ENCODE data around the gene LNPEP. TPM values are rescaled to one million over a fixed set of nuclear protein-coding genes. Genes with fewer than 3 reads are reported as not detected.

The LNPEP gene
- total and polyA plus RNA-seq, 2 of the 4 experiments (the other 2 are of a cell fraction), result 3.6 to 27.4 TPM

GRCh38 chr5:96973532-96974401 lies 37.9 kb downstream of the LNPEP start:
- H3K36me3 ChIP-seq (ENCODE audit: control insufficient read depth, insufficient read depth, low read length), result no peaks in the 10 kb centered on the region
- ChIA-PET POLR2A (ENCODE audit: unreplicated experiment) (no interaction called here), CTCF (interaction anchor here (1.7 kb wide), 1 partner anchor 24 kb away, joined by 4 read pairs; no protein-coding TSS in a partner anchor)
- no peak for DNase-seq
- no peak overlapping the region for H3K27ac ChIP-seq (ENCODE audit: insufficient read depth, low read length)
- no peak overlapping the region for H2BK120ac ChIP-seq (ENCODE audit: low read depth, low read length)
- H3K4me3 ChIP-seq (ENCODE audit: insufficient read depth, low read depth, low read length), result no peak overlapping the region
- no peak overlapping the region for H4K8ac ChIP-seq (ENCODE audit: low read depth in 2 of 2, low read length in 2 of 2)
- peaks cover 29 to 32% of the 10 kb centered on the region in 2 experiments for H3K79me1 ChIP-seq (ENCODE audit: low read depth in 1 of 2, low read length in 2 of 2)
- no peak overlapping the region for H2AFZ ChIP-seq (replicated peaks; ENCODE audit: low read length, poor library complexity)
- no peak overlapping the region for H3K56ac ChIP-seq (ENCODE audit: extremely low read depth, insufficient read depth, low read length)
- H3K4ac ChIP-seq (ENCODE audit: low read depth, low read length), result no peak overlapping the region
- H3K4me2 ChIP-seq (ENCODE audit: low read depth, low read length), result no peak overlapping the region
- no peak overlapping the region for H3K23ac ChIP-seq (ENCODE audit: low read depth, low read length)
- H3K9me1 ChIP-seq (ENCODE audit: insufficient read depth, low read length), result peaks cover 13% of the 10 kb centered on the region; the same call in 1 of the 2 replicates
- H4K5ac ChIP-seq (ENCODE audit: low read depth, low read length), result no peak overlapping the region
- intact Hi-C loops (cut with micrococcal nuclease), result loop anchor here (5.0 kb wide), 1 partner anchor 389 kb away; no protein-coding TSS in a partner anchor
- TF ChIP-seq, protein P1, sequence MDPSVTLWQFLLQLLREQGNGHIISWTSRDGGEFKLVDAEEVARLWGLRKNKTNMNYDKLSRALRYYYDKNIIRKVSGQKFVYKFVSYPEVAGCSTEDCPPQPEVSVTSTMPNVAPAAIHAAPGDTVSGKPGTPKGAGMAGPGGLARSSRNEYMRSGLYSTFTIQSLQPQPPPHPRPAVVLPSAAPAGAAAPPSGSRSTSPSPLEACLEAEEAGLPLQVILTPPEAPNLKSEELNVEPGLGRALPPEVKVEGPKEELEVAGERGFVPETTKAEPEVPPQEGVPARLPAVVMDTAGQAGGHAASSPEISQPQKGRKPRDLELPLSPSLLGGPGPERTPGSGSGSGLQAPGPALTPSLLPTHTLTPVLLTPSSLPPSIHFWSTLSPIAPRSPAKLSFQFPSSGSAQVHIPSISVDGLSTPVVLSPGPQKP (IDR thresholded peaks at IDR 0.05; ENCODE audit: borderline replicate concordance, low read depth, low read length), result no peak
- no peak for TF ChIP-seq NFE2L2 (IDR thresholded peaks at IDR 0.05; ENCODE audit: low read depth, low read length)
- H2AK5ac ChIP-seq (ENCODE audit: low read depth, low read length), result 0 out of 2 replicates have a peak overlapping the region, but pooled peaks have one; percentile 15
- in situ Hi-C loops (cut with MboI; ENCODE audit: low sequenced_read_pairs), result no loop called here
- ATAC-seq (ENCODE audit: low read depth), result no peak
- BruUV-seq (replicated peaks), result no TSS peak
- H3K14ac ChIP-seq (replicated peaks; ENCODE audit: low read depth, low read length), result no peak overlapping the region
- H4K20me1 ChIP-seq (ENCODE audit: insufficient read depth, low read length), result peaks cover 9% of the 10 kb centered on the region; the same call in 1 of the 2 replicates
- no peak overlapping the region for H3K9ac ChIP-seq (ENCODE audit: low read depth, low read length)
- no CpG with 5 or more reads among the region's 2 CpGs for WGBS, 2 experiments (ENCODE audit: extremely low coverage in 2 of 2, insufficient read length in 1 of 2)
- no peak overlapping the region for H2BK5ac ChIP-seq (ENCODE audit: low read depth, low read length, poor library complexity, severe bottlenecking)
- no peak overlapping the region for H4K91ac ChIP-seq (ENCODE audit: insufficient read depth, low read depth, low read length)
- peak overlapping the region; percentile 37 for H2AK9ac ChIP-seq (replicated peaks; ENCODE audit: low read depth, low read length, poor library complexity)
- H3K4me1 ChIP-seq (ENCODE audit: control insufficient read depth, insufficient read depth, low read length), result peaks cover 5% of the 10 kb centered on the region
- no peaks in the 10 kb centered on the region for H3K9me3 ChIP-seq (ENCODE audit: control insufficient read depth, insufficient read depth, low read length)
- no peak overlapping the region for H2BK20ac ChIP-seq (ENCODE audit: low read depth, low read length)
- no peak overlapping the region for H2BK15ac ChIP-seq (ENCODE audit: low read depth, low read length)
- dilution Hi-C loops (cut with HindIII; ENCODE audit: low sequenced_read_pairs, unreplicated experiment), result no loop called here
- no peak overlapping the region for H3K18ac ChIP-seq (ENCODE audit: low read depth, low read length)
- no peaks in the 10 kb centered on the region; the same call in 1 of the 2 replicates for H3K27me3 ChIP-seq (ENCODE audit: control insufficient read depth, insufficient read depth, low read length)
